VCaP (cell line): ENCODE data around the gene SKOR1.
A peak's percentile ranks its signal among the peaks of the same experiment; 100 is the strongest.

Experiments used
- H3K27ac ChIP-seq: fragments of 450-650 bp; 2 replicates; pipeline ENCODE4 v1.5.1; 2017
- TF ChIP-seq, protein P1 (sequence below): fragments of 450-650 bp; conservative IDR thresholded peaks from 2 replicates; pipeline ENCODE4 v1.5.1; 2017; ENCODE audit warnings: mild to moderate bottlenecking, moderate library complexity

The SKOR1 gene

DNA sequence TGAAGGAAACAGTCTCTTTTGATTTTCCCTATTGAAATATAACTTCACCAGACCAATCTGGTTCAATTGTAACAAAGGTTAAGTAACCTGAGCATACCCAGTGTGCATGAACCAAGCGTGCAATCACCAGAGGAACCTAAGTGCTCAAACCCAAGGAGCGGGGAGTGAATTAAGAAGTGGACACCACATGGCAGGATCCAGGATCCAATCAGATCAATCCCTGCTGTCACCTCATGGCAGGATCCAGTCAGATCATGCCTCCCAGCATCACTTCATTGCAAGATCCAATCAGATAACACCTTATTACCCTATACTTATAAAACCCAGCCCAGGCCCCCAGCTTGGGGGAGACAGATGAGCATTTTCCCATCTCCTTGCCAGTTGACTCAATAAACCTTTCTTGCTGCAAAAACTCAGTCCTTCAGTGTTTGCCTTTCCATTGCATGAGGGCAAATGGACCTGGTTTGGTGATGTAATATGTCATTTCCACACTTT, 53.5 kb downstream of the SKOR1 start:
- no peak overlapping the region for H3K27ac ChIP-seq
- TF ChIP-seq, protein P1, sequence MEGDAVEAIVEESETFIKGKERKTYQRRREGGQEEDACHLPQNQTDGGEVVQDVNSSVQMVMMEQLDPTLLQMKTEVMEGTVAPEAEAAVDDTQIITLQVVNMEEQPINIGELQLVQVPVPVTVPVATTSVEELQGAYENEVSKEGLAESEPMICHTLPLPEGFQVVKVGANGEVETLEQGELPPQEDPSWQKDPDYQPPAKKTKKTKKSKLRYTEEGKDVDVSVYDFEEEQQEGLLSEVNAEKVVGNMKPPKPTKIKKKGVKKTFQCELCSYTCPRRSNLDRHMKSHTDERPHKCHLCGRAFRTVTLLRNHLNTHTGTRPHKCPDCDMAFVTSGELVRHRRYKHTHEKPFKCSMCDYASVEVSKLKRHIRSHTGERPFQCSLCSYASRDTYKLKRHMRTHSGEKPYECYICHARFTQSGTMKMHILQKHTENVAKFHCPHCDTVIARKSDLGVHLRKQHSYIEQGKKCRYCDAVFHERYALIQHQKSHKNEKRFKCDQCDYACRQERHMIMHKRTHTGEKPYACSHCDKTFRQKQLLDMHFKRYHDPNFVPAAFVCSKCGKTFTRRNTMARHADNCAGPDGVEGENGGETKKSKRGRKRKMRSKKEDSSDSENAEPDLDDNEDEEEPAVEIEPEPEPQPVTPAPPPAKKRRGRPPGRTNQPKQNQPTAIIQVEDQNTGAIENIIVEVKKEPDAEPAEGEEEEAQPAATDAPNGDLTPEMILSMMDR, result no peak

DNA sequence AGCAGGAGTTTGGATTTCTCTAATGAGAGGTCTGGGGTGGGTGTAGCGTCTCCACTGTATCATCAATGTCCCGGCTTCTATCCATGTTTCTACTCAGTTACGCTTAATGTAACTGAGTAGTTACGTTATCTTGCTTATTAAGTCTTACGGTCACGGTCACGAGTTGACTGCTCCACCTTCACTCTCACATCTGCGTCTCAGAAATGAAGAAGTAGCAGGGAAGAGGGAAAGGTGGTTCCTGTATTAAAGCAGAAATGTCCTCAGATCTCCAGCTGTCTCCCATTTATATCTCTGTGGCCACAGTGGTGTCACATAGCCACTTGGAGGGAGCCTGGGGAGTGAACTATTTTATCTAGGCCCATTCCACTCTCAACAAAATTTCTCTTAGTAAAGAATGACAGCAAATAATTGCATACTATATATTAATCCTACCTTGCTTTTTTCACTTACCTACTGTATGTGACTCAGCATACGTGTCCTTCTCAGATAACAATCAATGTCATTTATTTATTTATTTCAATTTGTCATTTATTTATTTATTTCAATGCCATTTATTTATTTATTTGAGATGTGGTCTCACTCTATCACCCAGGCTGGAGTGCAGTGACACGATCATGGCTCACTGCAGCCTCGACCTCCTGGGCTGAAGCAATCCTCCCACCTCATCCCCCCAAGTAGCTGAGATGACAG, 54.3 kb downstream of the SKOR1 start:
- TF ChIP-seq, protein P1, result no peak
- H3K27ac ChIP-seq, result peak overlapping the region; percentile 50; the same call in 1 of the 2 replicates

DNA sequence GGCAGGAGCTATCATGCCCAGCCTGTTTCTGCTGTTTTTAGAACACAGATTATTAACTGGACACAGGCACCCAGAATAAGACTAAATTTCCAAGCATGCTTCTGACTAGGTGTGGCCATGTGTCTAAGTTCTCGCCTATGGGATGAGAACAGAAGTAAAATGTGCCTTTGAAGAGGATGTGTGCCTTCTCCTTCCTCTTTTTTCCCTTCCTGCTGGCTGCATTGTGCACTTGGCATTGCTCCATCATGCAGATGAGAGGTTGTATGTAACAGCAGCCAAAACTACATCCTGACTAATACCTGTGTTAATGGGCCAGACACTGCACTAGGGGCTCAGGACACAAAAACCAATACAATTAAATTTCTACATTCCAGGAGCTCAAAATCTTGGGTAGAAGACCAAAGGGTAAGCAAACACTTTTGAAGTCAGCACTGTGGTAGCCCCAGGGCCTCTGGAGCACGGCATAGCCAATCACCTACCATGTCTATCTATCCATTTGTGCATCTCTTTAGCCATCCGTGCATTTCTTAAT, 55.4 kb downstream of the SKOR1 start:
- H3K27ac ChIP-seq, result peak overlapping the region; percentile 50
- TF ChIP-seq, protein P1, result no peak

DNA sequence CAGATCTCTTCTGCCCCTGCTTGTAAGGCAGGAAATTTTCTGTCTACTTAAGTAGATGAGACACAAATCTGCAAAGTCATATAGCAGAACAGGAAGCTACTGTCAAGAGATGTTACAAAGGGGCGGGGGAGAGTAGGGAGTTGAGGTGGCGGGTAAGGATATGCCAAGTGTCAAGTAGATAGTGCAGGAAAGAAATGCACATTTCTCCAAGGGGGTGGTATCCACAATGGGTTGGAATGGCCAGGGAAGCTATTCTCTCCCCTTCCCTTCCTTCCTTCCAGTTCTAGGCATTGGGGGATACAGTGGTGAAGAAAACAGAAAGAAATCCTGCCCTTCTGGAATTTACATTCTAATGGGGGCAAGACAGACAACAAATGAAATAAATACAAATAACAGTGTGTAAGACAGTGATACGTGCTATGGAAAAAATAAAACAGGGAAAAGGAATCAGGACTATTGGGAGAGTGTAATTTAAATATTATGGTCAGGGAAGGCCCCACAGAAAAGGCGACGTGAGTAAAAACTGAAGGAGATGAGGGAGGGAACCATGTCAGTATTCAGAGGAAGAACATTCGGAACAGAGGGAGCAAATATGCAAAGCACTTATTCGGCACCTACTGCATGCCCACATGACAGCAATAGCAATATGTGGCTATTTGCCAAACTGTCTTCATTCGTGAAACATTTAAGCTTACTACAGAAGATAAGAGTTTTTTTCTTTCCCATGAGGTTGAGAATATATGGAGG, 57.4 kb downstream of the SKOR1 start:
- TF ChIP-seq, protein P1, result no peak
- peak overlapping the region; percentile 90; the same call in 1 of the 2 replicates for H3K27ac ChIP-seq

DNA sequence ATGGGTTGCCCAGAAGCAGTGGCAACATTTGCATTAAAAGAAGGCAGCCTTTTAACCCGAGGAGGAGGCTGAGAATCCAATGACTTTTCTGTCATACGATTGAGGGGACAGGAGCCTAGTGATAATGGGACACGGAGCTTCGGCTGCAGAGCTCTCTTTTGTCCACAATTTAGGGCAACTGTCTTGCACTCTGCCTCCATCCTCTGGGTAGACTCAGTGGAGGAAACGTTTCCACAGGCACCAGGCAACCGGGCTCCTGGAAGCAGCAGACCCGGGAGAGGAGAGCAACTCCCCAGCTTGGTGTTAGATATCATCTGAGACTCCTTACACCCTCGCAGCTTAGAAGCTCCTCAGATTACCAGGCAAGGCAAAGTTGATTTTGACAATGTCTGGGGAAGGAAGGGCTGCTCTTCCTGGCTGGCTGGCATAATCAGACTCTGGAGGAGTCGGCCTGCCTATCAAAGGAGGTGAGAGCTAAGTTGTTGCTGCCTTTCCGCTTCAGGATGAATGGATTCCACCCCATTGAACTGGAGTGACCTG, 58.0 kb downstream of the SKOR1 start:
- H3K27ac ChIP-seq, result peak overlapping the region; percentile 90
- TF ChIP-seq, protein P1, result no peak

DNA sequence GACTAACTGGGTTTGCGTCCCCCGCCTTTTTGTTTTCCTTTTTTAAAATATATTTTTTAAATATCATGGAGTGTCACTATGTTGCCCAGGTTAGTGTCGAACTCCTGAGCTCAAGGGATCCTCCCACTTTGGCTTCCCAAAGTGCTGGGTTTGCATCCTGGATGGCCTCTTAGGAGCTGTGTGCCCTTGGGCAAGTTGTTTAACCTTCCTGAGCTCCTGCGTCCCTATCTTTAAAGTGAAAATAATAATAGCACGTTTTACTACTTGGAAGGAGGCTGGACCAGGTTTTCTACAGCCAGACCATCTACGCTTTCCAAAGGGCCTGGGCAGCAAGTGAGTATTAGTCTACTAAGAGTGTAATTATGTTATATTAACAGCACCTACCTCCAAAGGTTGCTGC, 58.7 kb downstream of the SKOR1 start:
- peak overlapping the region; percentile 90 for H3K27ac ChIP-seq

More for the DNA sequence above, 58.7 kb downstream of the SKOR1 start:
- TF ChIP-seq, protein P1, result no peak
